OCI-LY3 (cell line): ENCODE results near the gene CPTP.
A peak's percentile ranks its signal among the peaks of the same experiment; 100 is the strongest.

Experiments
- H2AFZ ChIP-seq: fragments of 200-600, 300-600 bp; shearing (Covaris generic); 2 replicates; pipeline ENCODE4 v1.6.0; 2014; ENCODE audit warnings: antibody characterized with exemption, low read depth, low read length
- H3K27ac ChIP-seq: fragments of 200-600, 300-600 bp; sonication (generic); 2 replicates; pipeline ENCODE4 v1.5.1; 2014; ENCODE audit warnings: mild to moderate bottlenecking, low read length, moderate library complexity, mixed read lengths
- H3K27me3 ChIP-seq: fragments of 200-600, 300-600 bp; sonication (generic); 2 replicates; pipeline ENCODE4 v1.6.1; 2014; ENCODE audit warnings: low read depth, low read length, mixed read lengths
- H3K36me3 ChIP-seq: fragments of 200-600, 300-600 bp; sonication (generic); replicated peaks from 2 replicates; pipeline ENCODE3; 2014; ENCODE audit warnings: low read depth, low read length, mixed read lengths
- H3K4me1 ChIP-seq: fragments of 300-600, 200-600 bp; sonication (generic); 2 replicates; pipeline ENCODE4 v1.6.1; 2014; ENCODE audit warnings: low read length, mixed read lengths
- H3K4me2 ChIP-seq: fragments of 200-600, 300-600 bp; sonication (generic); 2 replicates; pipeline ENCODE4 v1.6.1; 2014; ENCODE audit warnings: low read length, mixed read lengths
- H3K4me3 ChIP-seq: fragments of 300-600, 200-600 bp; sonication (generic); 2 replicates; pipeline ENCODE4 v1.5.1; 2014; ENCODE audit warnings: antibody characterized with exemption, mild to moderate bottlenecking, low read length, moderate library complexity
- H3K79me2 ChIP-seq: fragments of 300-600, 200-600 bp; shearing (Covaris generic); 2 replicates; pipeline ENCODE4 v1.6.1; 2014; ENCODE audit warnings: mild to moderate bottlenecking, low read length, mixed read lengths
- H3K9ac ChIP-seq: fragments of 300-600, 200-600 bp; shearing (Covaris generic); 2 replicates; pipeline ENCODE4 v1.6.0; 2014; ENCODE audit warnings: mild to moderate bottlenecking, low read length, moderate library complexity
- H3K9me3 ChIP-seq: fragments of 200-600, 300-600 bp; shearing (Covaris generic); 2 replicates; pipeline ENCODE4 v1.6.1; 2014; ENCODE audit warnings: low read length, mixed read lengths; ENCODE audit not compliant: insufficient read depth
- H4K20me1 ChIP-seq: fragments of 200-600, 300-600 bp; sonication (generic); 2 replicates; pipeline ENCODE4 v1.6.1; 2016; ENCODE audit warnings: low read length, mixed read lengths; ENCODE audit not compliant: insufficient read depth
- CTCF ChIP-seq: fragments of 200-600, 300-600 bp; sonication (generic); IDR thresholded peaks from 2 replicates; pipeline ENCODE4 v1.5.1; 2014; ENCODE audit warnings: antibody characterized with exemption, low read length, low read depth
- EZH2phosphoT487 ChIP-seq: fragments of 200-600 bp; shearing (Covaris generic); IDR thresholded peaks from 2 replicates; pipeline ENCODE4 v1.6.1; 2018; ENCODE audit warnings: antibody characterized with exemption, mixed run types, low read depth

The CPTP gene

GRCh38 chr1:1291023-1291528 is 33.5 kb upstream of the CPTP start:
- no peaks in the 10 kb centered on the region for H3K4me1 ChIP-seq
- H3K9ac ChIP-seq = no peak overlapping the region
- H3K27me3 ChIP-seq = no peaks in the 10 kb centered on the region
- H3K79me2 ChIP-seq = no peaks in the 10 kb centered on the region
- H3K4me3 ChIP-seq = no peak overlapping the region
- no peaks in the 10 kb centered on the region for H3K9me3 ChIP-seq
- no peak overlapping the region for H3K27ac ChIP-seq
- no peak overlapping the region for H2AFZ ChIP-seq
- H3K4me2 ChIP-seq = no peak overlapping the region
- no peaks in the 10 kb centered on the region for H3K36me3 ChIP-seq
- H4K20me1 ChIP-seq = no peaks in the 10 kb centered on the region
- TF ChIP-seq EZH2phosphoT487 (no peak), CTCF (no peak)

GRCh38 chr1:1291548-1292441 is 32.8 kb upstream of the CPTP start:
- Histone ChIP-seq H3K27ac (no peak overlapping the region), H3K27me3 (no peaks in the 10 kb centered on the region), H3K4me2 (no peak overlapping the region), H3K9me3 (no peaks in the 10 kb centered on the region), H3K9ac (no peak overlapping the region), H2AFZ (no peak overlapping the region), H3K4me3 (no peak overlapping the region), H3K36me3 (no peaks in the 10 kb centered on the region), H3K4me1 (no peaks in the 10 kb centered on the region), H3K79me2 (no peaks in the 10 kb centered on the region), H4K20me1 (no peaks in the 10 kb centered on the region)
- no peak for TF ChIP-seq EZH2phosphoT487
- peak; percentile 62 for TF ChIP-seq CTCF

GRCh38 chr1:1292442-1292779 is 32.2 kb upstream of the CPTP start:
- TF ChIP-seq CTCF (no peak), EZH2phosphoT487 (no peak)
- Histone ChIP-seq H3K4me1 (no peaks in the 10 kb centered on the region), H3K36me3 (no peaks in the 10 kb centered on the region), H3K27ac (no peak overlapping the region), H2AFZ (no peak overlapping the region), H4K20me1 (no peaks in the 10 kb centered on the region), H3K9ac (no peak overlapping the region), H3K27me3 (no peaks in the 10 kb centered on the region), H3K79me2 (no peaks in the 10 kb centered on the region), H3K9me3 (no peaks in the 10 kb centered on the region), H3K4me2 (no peak overlapping the region), H3K4me3 (no peak overlapping the region)

- Histone ChIP-seq H4K20me1 (no peaks in the 10 kb centered on the region), H3K4me1 (no peaks in the 10 kb centered on the region), H3K27me3 (no peaks in the 10 kb centered on the region), H3K36me3 (no peaks in the 10 kb centered on the region), H3K9me3 (no peaks in the 10 kb centered on the region), H3K4me2 (no peak overlapping the region), H3K9ac (no peak overlapping the region), H2AFZ (no peak overlapping the region), H3K27ac (no peak overlapping the region), H3K4me3 (no peak overlapping the region), H3K79me2 (no peaks in the 10 kb centered on the region)
- TF ChIP-seq EZH2phosphoT487 = no peak
Observed at GRCh38 chr1:1292851-1293250, 31.8 kb upstream of the CPTP start.
